ENCODE results near the gene GPR176.

GPR176 gene

DNA sequence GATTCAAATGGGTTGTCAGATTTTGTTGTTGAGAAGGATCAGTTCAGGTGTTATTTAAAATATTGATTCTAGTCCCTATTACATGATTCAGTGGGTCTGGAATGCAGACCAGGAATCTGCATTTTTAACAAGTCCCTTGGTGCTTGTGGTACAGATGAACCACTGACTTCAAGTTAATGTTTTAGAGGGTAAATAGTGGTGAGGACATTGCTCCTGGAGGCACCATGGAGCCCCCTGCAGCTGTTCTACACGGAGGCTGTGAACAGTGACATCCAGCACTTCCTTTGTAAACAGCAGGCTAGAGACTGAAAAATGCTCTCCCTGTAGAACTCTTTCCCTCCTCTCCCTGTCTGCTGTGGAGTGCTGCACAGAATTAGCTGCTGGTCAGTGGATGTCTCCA lies 132.6 kb downstream of the GPR176 start:
- H3K27me3 Mint-ChIP-seq = no peaks in the 10 kb centered on the region
- peaks cover 51% of the 10 kb centered on the region for H3K4me1 Mint-ChIP-seq (ENCODE audit: low read depth)
- H3K27ac Mint-ChIP-seq = peak overlapping the region; percentile 68
- no peak overlapping the region for H3K4me3 Mint-ChIP-seq
- H3K9me3 Mint-ChIP-seq = no peaks in the 10 kb centered on the region
- peaks cover 19% of the 10 kb centered on the region for H3K36me3 Mint-ChIP-seq (ENCODE audit: low read depth)
- no peak for DNase-seq

DNA sequence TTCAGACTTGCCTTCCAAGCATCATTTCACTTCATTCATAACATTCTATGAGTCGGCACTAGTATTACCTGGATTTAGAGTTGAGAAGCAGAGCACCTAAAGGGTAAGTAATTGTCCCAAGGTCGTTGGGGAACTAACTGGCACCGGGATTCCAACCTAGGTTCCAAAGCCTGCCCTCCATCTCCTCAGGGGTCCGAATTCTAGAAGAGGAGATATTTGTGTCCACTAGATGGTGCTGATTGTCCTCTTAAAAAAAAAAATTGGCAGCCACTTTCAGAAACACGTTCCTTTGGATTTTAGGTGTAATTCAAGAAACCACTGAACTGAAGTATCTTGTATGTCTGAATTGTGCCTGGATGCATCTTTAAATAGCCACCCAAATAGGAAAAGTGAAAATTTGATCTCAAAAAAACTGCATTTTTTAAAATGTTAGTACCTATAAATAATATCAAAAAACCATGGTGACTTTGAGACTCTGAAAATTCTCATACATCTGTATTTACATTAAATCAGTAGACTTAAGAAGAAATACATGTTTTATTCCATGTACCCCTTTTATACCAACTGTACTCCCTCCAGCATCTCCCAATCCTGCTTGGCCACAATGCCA lies 133.5 kb downstream of the GPR176 start:
- peak overlapping the region; percentile 9 for H3K27ac Mint-ChIP-seq
- no peak for DNase-seq
- peaks cover 59% of the 10 kb centered on the region for H3K4me1 Mint-ChIP-seq (ENCODE audit: low read depth)

DNA sequence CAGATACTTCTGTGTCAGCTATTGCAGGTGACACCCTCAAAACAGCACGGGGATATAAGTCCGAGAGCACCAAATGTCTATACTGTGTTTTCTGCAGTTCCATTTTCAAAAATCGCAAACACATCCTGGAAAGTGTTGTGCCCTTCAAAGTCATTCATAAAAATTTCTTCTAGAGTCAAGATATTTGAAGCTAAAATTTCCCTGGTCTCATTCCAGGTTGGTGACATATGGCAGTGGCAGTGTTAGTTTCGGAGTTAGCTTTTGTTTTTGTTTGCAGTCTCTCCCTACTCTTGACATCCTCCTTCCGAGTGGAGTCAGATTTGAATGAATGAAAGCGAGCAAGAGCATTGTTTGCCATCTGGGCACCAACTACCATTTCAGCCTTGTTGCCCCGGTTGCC lies 134.2 kb downstream of the GPR176 start:
- Mint-ChIP-seq H3K27ac (peak overlapping the region; percentile 9), H3K27me3 (no peaks in the 10 kb centered on the region), H3K4me3 (no peak overlapping the region), H3K4me1 (ENCODE audit: low read depth) (peaks cover 65% of the 10 kb centered on the region), H3K9me3 (no peaks in the 10 kb centered on the region), H3K36me3 (ENCODE audit: low read depth) (peaks cover 20% of the 10 kb centered on the region)
- no peak for DNase-seq

More for the DNA sequence above, 133.5 kb downstream of the GPR176 start:
- Mint-ChIP-seq H3K4me3 (no peak overlapping the region), H3K27me3 (no peaks in the 10 kb centered on the region), H3K36me3 (ENCODE audit: low read depth) (peaks cover 20% of the 10 kb centered on the region), H3K9me3 (no peaks in the 10 kb centered on the region)

DNA sequence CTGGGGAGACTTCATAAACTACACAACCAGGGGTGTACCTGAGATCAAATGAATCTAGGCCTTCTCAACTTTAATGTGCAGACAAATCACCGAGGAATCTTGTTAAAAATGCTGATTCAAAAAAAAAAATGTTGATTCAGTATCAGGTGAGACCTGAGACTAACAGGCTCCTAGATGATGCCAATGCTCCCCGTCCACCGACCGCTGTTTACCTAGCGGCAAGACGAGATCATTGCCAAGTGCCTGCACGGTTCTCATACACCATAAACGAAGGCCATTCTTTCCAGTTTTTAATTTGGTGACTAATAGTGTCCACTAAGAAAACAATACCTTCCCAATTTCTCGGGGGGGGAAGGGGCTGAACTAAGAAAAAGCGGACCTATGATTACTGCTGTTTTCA lies 134.9 kb downstream of the GPR176 start:
- Mint-ChIP-seq H3K4me3 (no peak overlapping the region), H3K27ac (peak overlapping the region; percentile 72), H3K9me3 (no peaks in the 10 kb centered on the region), H3K4me1 (ENCODE audit: low read depth) (peaks cover 66% of the 10 kb centered on the region), H3K36me3 (ENCODE audit: low read depth) (peaks cover 20% of the 10 kb centered on the region), H3K27me3 (no peaks in the 10 kb centered on the region)
- no peak for DNase-seq

DNA sequence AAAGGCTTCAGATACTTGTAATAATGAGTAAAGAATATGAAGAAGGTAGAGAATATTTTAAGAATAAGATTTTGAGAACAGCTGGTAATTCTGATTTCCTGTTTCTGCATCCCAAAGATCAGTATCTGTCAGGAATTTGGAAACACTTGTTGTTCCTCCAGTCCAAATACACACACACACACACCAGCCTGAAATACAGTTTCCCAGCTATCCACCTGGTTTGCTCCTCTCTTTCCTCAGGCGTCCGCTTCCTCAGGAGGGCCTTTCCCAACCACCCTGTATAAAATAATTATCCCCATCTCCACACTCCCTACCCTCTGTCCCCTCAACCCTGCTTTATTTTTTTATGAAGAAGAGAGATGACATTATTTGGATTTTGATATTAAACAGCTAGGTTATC lies 135.4 kb downstream of the GPR176 start:
- H3K36me3 Mint-ChIP-seq (ENCODE audit: low read depth) = peaks cover 20% of the 10 kb centered on the region
- H3K9me3 Mint-ChIP-seq = no peaks in the 10 kb centered on the region
- peaks cover 66% of the 10 kb centered on the region for H3K4me1 Mint-ChIP-seq (ENCODE audit: low read depth)
- peak overlapping the region; percentile 72 for H3K27ac Mint-ChIP-seq
- no peaks in the 10 kb centered on the region for H3K27me3 Mint-ChIP-seq
- no peak overlapping the region for H3K4me3 Mint-ChIP-seq
- no peak for DNase-seq

DNA sequence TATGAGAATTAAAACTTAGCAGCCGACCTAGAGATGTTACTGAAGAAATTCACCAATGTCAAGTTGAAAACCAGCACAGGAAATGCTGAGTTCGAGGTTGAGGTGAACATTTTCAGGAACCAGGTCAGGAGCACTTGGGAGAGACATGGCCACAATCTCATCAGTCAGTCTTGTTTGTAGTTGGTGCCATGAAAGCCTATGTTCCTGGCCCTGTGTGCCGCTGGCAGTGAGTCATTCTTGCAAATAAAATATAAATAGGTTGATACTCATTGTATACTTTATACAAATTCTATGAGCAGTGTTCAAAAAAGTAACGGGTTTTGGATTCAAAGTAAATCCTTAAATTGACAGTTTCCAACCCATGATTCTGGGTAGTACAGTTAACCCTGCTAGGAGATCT lies 135.9 kb downstream of the GPR176 start:
- H3K9me3 Mint-ChIP-seq = no peaks in the 10 kb centered on the region
- H3K36me3 Mint-ChIP-seq (ENCODE audit: low read depth) = peaks cover 20% of the 10 kb centered on the region
- H3K4me1 Mint-ChIP-seq (ENCODE audit: low read depth) = peaks cover 66% of the 10 kb centered on the region
- H3K4me3 Mint-ChIP-seq = peak overlapping the region; percentile 98
- no peak for DNase-seq
- no peaks in the 10 kb centered on the region for H3K27me3 Mint-ChIP-seq
- H3K27ac Mint-ChIP-seq = peak overlapping the region; percentile 98

DNA sequence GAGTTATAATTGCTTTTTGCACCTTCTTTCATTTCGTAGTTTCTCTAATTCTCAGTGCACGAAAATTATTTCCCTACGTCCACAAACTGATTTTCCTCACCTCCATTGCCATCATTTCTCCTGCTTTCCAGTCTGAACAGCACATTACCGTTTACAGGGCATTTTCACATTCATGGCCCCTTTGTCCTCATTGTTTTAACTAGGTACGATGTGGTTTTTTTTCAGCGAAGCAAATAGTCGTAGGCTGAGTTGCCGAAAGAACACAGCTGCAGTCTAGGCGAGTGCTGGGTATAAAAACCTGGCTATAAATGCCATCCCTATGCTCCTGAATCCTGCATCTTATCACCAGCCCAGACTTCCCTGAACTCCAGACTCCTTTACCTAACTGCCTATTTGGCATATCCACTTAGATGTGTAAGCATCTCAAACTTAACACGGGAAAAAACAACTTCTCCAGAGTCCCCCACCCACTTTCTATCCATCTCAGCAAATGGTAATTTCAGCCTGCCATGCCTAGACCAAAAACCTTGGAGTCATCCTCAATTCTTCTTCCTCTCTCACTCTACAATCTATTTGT lies 136.7 kb downstream of the GPR176 start:
- no peaks in the 10 kb centered on the region for H3K27me3 Mint-ChIP-seq
- peak overlapping the region; percentile 98 for H3K4me3 Mint-ChIP-seq
- H3K9me3 Mint-ChIP-seq = no peaks in the 10 kb centered on the region
- peaks cover 20% of the 10 kb centered on the region for H3K36me3 Mint-ChIP-seq (ENCODE audit: low read depth)
- peaks cover 61% of the 10 kb centered on the region for H3K4me1 Mint-ChIP-seq (ENCODE audit: low read depth)
- H3K27ac Mint-ChIP-seq = peak overlapping the region; percentile 98
- no peak for DNase-seq

DNA sequence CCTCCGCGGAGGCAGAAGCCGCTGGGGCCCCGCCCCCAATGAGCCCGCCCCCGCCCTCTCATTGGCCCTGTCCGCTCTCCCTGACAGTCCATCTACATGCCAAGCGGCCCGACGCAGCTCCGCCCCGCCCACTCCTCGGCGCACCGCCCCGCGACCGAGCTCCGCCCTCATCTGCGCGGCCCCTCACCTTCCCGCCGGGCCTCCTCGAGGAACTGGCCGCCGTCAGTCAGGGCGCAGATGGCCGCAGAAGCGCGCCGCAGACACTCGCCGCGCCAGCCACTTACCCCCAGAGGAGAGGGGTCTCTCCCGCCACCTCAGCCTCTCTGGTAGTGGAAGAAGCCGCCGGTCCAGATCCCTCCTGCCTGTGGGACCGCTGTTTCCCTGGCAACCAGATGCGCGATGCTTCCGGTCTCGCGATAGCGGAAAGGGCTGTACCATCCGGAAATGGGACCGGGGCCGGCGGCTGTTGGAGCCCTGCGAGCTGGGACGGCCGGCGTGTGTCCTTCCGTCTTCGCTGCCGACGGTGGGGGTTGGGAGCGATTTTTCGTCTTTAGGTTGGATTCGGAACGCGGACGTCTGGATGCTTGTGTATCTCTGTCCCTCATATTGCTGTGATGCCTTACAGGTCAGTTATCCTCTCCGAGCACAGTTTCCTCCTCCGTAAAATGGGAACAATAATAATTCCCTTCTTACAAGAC lies 137.5 kb downstream of the GPR176 start, which contains the start of gene FSIP1:
Gene FSIP1 (minus strand): TSS at position 401 of the 698 bp plus-strand sequence. CDS start 6,317 bp downstream, outside the sequence.
- peak within 1 kb of the TSS; percentile 98 for H3K4me3 Mint-ChIP-seq
- no peaks in the 10 kb centered on the region for H3K27me3 Mint-ChIP-seq
- peak within 1 kb of the TSS; percentile 98 for H3K27ac Mint-ChIP-seq
- DNase-seq = peak; percentile 99
- peaks cover 54% of the 10 kb centered on the region for H3K4me1 Mint-ChIP-seq (ENCODE audit: low read depth)
- no peaks in the 10 kb centered on the region for H3K9me3 Mint-ChIP-seq
- peaks cover 15% of the 10 kb centered on the region for H3K36me3 Mint-ChIP-seq (ENCODE audit: low read depth)

DNA sequence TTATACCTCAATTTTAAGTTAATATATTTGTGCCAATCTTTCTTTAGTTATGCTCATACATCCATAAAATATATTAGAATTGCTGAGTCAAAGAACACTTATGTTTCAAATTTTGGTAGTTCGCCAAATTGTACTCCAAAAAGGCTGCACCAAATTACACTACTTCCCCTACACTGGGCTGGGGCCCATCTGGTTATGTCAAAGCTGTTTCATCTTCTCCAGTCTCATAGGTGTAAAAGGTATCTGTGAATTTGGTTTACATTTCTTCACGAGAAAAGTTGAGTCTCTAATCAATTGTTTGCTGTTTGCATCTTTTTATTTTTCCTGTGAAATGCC lies 138.1 kb downstream of the GPR176 start:
- no peak for DNase-seq
- Mint-ChIP-seq H3K36me3 (ENCODE audit: low read depth) (peaks cover 15% of the 10 kb centered on the region), H3K27me3 (no peaks in the 10 kb centered on the region), H3K27ac (peak overlapping the region; percentile 98), H3K4me3 (peak overlapping the region; percentile 98), H3K4me1 (ENCODE audit: low read depth) (peaks cover 50% of the 10 kb centered on the region), H3K9me3 (no peaks in the 10 kb centered on the region)

DNA sequence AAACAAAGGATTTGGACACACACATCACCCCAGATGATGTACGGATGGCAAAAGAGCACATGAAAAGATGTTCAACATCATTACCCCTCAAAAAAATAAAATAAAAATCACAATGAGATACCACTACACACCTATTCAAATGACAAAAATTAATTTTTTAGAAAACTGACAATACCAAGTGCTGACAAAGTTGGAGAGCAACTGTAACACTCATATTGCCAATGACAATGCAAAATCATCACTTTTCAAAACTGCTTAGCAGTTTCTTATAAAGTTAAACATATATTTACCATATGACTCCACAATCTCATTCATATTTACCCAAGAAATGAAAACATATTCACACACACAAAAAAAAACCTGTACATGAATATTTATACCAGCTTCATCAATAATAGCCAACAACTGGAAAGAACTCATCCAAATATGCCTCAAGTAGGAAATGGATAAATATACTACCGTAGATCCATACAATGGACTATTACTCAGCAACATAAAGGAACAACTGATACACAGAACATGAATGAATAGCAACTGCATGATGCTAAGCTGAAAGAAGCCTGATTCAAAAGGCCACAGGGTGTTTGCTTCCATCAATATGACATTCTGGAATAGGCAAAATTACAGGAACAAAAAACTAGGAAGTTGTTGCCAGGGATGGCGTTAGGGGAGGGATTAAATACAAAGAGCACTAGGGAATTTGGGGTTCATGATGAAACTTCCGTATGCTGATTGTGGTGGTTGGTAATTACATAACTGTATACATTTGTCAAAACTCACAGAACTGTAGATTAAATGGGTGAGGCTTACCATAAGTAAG lies 138.7 kb downstream of the GPR176 start:
- DNase-seq = no peak
- Mint-ChIP-seq H3K27me3 (no peaks in the 10 kb centered on the region), H3K9me3 (no peaks in the 10 kb centered on the region), H3K4me3 (peak overlapping the region; percentile 98), H3K4me1 (ENCODE audit: low read depth) (peaks cover 45% of the 10 kb centered on the region), H3K36me3 (ENCODE audit: low read depth) (peaks cover 15% of the 10 kb centered on the region), H3K27ac (peak overlapping the region; percentile 98)

DNA sequence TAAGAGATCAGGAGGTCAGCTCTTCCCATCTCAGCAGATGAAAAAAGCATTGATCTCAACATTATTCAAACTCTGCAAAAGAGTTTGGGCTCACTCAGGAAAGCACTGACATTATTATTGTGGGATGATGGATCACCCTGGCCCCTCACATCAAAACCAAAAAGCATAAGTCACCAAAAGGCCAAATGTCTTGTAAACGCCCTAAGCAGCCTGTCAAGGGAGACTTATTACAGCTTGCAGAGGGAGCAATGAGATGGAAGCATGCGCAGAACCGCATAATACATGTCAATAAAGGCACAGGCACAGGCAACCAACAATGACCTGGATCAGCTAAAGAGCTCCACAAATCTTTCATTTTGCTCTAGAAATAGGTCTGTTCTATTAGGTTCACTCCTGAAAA lies 142.0 kb downstream of the GPR176 start:
- no peak overlapping the region for H3K4me3 Mint-ChIP-seq
- no peak overlapping the region for H3K27ac Mint-ChIP-seq
- H3K27me3 Mint-ChIP-seq = no peaks in the 10 kb centered on the region
- H3K36me3 Mint-ChIP-seq (ENCODE audit: low read depth) = peaks cover 6% of the 10 kb centered on the region
- peaks cover 30% of the 10 kb centered on the region for H3K4me1 Mint-ChIP-seq (ENCODE audit: low read depth)
- no peak for DNase-seq
- no peaks in the 10 kb centered on the region for H3K9me3 Mint-ChIP-seq

DNA sequence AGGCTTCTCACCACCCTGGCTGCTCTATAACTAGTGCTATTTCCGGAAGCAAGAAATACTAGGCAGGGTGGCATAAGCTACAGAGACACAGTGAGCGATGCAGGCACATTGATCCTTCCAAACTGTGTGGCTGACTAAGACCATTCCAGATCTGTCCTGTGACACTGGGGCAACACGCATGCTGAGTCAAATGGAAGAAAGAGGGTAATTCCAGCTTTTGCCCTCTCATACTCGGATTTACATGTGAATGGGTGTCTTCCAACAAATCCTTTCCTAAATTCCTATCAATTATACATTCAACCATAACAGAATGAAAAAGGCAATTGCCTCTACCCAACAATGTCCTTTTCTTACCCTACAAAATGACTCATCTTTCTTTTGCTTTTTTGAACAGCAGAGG lies 142.6 kb downstream of the GPR176 start:
- H3K4me3 Mint-ChIP-seq = no peak overlapping the region
- H3K4me1 Mint-ChIP-seq (ENCODE audit: low read depth) = peaks cover 30% of the 10 kb centered on the region
- H3K9me3 Mint-ChIP-seq = no peaks in the 10 kb centered on the region
- H3K27me3 Mint-ChIP-seq = no peaks in the 10 kb centered on the region
- H3K27ac Mint-ChIP-seq = no peak overlapping the region
- DNase-seq = no peak
- peaks cover 2% of the 10 kb centered on the region for H3K36me3 Mint-ChIP-seq (ENCODE audit: low read depth)

DNA sequence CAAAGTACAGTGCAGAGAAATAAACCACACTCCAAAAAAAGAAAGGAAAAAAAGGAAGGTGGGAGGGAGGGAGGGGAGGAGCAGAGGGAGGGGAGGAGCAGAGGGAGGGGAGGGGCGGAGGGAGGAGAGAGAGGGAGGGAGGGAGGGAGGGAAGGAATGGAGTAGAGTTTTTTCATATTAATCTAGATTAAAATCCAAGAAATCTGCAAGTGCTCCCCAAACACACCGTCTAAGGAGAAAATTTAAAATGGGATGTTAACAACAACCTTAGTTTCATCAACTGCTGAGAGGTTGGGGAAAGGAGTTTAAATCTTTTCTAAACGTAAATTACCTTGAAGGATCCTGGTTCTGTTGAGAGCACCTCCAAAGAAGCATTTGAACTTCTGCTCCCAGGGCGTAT lies 144.0 kb downstream of the GPR176 start:
- no peak for DNase-seq
- Mint-ChIP-seq H3K9me3 (no peaks in the 10 kb centered on the region), H3K27me3 (no peaks in the 10 kb centered on the region), H3K27ac (no peak overlapping the region), H3K4me1 (ENCODE audit: low read depth) (peaks cover 19% of the 10 kb centered on the region), H3K36me3 (ENCODE audit: low read depth) (no peaks in the 10 kb centered on the region), H3K4me3 (no peak overlapping the region)

DNA sequence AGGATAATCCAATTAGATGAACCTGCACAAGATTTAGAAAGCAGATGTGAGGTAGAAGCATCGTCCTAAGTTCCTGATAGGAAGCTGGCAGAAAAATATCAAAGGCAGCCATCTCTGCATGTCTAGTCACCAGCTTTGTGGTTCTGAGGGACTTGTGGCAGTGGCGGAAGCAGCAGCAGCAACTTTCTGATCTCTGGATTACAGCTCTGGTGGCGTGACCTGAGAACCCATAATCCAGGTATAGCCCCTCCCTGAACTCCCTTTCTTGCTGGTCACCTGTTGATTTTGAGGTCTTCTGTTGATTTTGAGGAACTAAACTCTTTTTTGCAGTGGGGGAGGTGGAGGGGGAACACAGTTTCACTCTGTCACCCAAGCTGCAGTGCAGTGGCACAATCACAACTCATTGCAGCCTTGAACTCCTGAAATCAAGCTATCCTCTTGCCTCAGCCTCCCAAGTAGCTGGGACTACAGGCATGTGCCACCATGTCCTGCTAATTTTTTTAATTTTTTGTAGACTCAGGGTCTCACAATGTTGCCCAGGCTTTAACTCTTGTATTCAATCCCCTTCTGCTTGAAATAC lies 145.3 kb downstream of the GPR176 start:
- H3K36me3 Mint-ChIP-seq (ENCODE audit: low read depth) = no peaks in the 10 kb centered on the region
- peaks cover 15% of the 10 kb centered on the region for H3K4me1 Mint-ChIP-seq (ENCODE audit: low read depth)
- no peaks in the 10 kb centered on the region for H3K27me3 Mint-ChIP-seq
- no peaks in the 10 kb centered on the region for H3K9me3 Mint-ChIP-seq
- peak overlapping the region; percentile 25 for H3K4me3 Mint-ChIP-seq
- DNase-seq = peak; percentile 38
- peak overlapping the region; percentile 59 for H3K27ac Mint-ChIP-seq

Measured in activated T-cell treated with anti-CD3 and anti-CD28 coated beads, Interleukin-2, amount 50 U/mL, for 24 hours (primary cell).